ENCODE results near the gene SIGLEC6.

DNA sequence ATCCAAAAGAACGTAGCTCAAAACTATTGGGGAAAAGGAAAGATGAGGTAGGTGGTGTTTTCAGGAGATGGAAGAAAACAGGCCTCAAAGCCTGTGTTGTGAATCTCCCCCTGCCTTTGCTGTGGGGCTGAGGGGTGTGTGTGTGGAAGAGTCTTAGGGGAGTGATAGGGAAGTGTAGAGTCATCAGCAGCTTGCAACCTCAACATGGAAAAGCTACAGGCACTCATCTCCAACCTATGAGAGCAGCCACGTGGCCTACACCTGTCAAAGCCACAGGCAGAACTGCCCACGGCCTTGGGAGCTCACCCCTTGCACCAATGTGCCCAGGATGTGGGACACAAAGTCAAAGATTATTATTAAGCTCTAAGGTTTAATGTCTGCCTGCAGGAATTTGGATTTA lies 25.6 kb downstream of the SIGLEC6 start:
- TF ChIP-seq, protein P1, sequence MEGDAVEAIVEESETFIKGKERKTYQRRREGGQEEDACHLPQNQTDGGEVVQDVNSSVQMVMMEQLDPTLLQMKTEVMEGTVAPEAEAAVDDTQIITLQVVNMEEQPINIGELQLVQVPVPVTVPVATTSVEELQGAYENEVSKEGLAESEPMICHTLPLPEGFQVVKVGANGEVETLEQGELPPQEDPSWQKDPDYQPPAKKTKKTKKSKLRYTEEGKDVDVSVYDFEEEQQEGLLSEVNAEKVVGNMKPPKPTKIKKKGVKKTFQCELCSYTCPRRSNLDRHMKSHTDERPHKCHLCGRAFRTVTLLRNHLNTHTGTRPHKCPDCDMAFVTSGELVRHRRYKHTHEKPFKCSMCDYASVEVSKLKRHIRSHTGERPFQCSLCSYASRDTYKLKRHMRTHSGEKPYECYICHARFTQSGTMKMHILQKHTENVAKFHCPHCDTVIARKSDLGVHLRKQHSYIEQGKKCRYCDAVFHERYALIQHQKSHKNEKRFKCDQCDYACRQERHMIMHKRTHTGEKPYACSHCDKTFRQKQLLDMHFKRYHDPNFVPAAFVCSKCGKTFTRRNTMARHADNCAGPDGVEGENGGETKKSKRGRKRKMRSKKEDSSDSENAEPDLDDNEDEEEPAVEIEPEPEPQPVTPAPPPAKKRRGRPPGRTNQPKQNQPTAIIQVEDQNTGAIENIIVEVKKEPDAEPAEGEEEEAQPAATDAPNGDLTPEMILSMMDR (IDR thresholded peaks at IDR 0.05), result no peak
- no peak for TF ChIP-seq POLR2A (IDR thresholded peaks at IDR 0.05)

All from testis (tissue), 2 donors.